Gastroesophageal sphincter (tissue), 3 donors: Measurements from ENCODE around the gene MRGPRX2.

Experiments used
- EP300 ChIP-seq: sonication (generic); formaldehyde crosslinking; IDR thresholded peaks from one replicate; pipeline ENCODE4 v1.6.1; 2017; ENCODE audit warnings: antibody characterized with exemption, mild to moderate bottlenecking
- POLR2A ChIP-seq, 2 donors: fragments of 450-650 bp; IDR thresholded peaks; one replicate each; pipeline ENCODE4 v1.6.1; 2017; ENCODE audit warnings: antibody characterized with exemption in 2 of 2, mild to moderate bottlenecking in 2 of 2, moderate library complexity in 1 of 2
- POLR2AphosphoS5 ChIP-seq: sonication (generic); formaldehyde crosslinking; IDR thresholded peaks from one replicate; pipeline ENCODE4 v1.6.1; 2017; ENCODE audit warnings: antibody characterized with exemption
- TF ChIP-seq, protein P1 (sequence below), 4 experiments: fragments of 200-600 bp in 2 of 4; fragments of 450-650 bp in 2 of 4; sonication (generic) in 1 of 4; IDR thresholded peaks; one replicate each; pipeline ENCODE4 v1.5.1; 2017 to 2019; ENCODE audit warnings: antibody characterized with exemption in 4 of 4, mild to moderate bottlenecking in 2 of 4, moderate library complexity in 2 of 4

DNA sequence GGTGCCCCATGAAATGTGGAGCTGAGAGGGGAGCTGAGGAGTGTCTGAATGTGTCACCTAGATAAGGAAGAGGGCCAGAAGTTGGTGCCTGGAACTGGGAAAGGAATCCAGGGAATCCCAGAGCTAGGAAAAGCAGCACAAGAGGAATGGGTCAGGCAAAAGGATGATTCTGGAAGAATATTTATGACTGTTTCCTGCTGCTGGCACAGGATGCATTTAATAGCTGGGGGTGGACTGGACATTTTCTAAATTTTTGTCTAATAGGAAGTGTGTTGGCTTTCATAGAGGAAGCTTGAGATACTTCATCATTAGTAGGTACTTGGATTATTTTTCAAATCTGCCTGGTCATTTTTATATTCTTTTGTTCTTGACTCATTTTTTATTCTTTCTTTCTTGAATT, 17.4 kb upstream of the MRGPRX2 start:
- TF ChIP-seq POLR2A (IDR thresholded peaks at IDR 0.05) = no peak
- TF ChIP-seq, protein P1, sequence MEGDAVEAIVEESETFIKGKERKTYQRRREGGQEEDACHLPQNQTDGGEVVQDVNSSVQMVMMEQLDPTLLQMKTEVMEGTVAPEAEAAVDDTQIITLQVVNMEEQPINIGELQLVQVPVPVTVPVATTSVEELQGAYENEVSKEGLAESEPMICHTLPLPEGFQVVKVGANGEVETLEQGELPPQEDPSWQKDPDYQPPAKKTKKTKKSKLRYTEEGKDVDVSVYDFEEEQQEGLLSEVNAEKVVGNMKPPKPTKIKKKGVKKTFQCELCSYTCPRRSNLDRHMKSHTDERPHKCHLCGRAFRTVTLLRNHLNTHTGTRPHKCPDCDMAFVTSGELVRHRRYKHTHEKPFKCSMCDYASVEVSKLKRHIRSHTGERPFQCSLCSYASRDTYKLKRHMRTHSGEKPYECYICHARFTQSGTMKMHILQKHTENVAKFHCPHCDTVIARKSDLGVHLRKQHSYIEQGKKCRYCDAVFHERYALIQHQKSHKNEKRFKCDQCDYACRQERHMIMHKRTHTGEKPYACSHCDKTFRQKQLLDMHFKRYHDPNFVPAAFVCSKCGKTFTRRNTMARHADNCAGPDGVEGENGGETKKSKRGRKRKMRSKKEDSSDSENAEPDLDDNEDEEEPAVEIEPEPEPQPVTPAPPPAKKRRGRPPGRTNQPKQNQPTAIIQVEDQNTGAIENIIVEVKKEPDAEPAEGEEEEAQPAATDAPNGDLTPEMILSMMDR (IDR thresholded peaks at IDR 0.05) = no peak
- no peak for TF ChIP-seq EP300
- no peak for TF ChIP-seq POLR2AphosphoS5
